Dermis blood vessel endothelial cell (primary cell): ENCODE results near the gene CLDN2. TPM values are rescaled to one million over a fixed set of nuclear protein-coding genes. Genes with fewer than 3 reads are reported as not detected.
"Not testable (repeated sequence)": the region's sequence is repeated elsewhere in the genome, so short reads cannot be mapped to it uniquely, and the experiment has no call there.

ENCODE experiments used
- DNase-seq: peaks from one replicate; pipeline ENCODE4 v3.0.0; 2010
- total RNA-seq: library from RNA; depleted of rRNA; stranded (reverse); fragments of >200 nt; gene quantifications from 2 replicates; pipeline ENCODE4 v1.2.3, GENCODE V29; 2014

Gene CLDN2
- total RNA-seq, 1 donor from 2014 or later: 0.17 TPM

GRCh38 chrX:106964290-106964689 is 44.1 kb downstream of the CLDN2 start:
- DNase-seq: no peak

DNA sequence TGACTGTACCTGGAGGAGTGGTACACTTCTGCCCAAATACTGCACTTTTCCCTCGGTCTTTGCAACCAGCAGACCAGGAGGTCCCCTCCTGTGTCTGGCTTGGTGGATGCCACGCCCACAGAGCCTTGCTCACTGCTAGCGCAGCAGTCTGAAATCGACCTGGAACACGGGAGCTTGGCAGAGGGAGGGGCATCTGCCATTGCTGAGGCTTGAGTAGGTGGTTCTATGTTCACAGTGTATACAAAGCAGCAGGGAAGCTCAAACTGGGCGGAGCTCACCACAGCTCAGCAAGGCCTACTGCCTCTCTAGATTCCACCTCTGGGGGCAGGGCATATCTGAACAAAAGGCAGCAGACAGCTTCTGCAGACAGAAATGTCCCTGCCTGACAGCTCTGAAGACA is 46.3 kb downstream of the CLDN2 start:
- DNase-seq: not testable (repeated sequence)

DNA sequence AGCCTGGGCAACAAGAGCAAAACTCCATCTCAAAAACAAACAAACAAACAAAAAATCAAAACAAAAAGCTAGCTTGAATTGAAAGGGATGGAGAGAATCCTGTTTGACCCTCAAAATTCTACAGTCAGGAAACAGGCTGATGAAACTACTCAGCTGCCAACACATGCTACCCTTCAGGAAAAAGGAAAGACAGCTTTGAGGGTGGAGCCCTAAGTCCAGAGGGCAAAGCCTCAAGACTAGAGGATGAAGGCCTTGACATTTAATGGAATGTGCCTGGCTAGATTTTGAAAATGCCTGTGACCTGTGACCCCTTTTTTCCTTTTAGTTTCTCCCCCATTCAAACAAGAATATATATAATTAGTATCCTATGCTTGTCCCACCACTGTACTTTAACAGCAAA is 52.7 kb downstream of the CLDN2 start:
- DNase-seq: no peak

- no peak for DNase-seq
Observed at GRCh38 chrX:106973433-106974149, 53.4 kb downstream of the CLDN2 start.

- DNase-seq: no peak
Observed at GRCh38 chrX:106976416-106976815, 56.2 kb downstream of the CLDN2 start.

Other genes starting within 250 kb of the CLDN2 start
- 0.09 and 0.17 TPM in 2 replicates for gene RNF128, start 193.7 kb upstream of the CLDN2 start, total RNA-seq
- gene TBC1D8B, start 117.7 kb upstream of the CLDN2 start, total RNA-seq: 4.6 and 7.9 TPM in 2 replicates
- not detected in 2 replicates for gene RIPPLY1, start 17.1 kb upstream of the CLDN2 start, total RNA-seq
- 11.1 and 14.7 TPM in 2 replicates for gene MORC4, start 79.8 kb downstream of the CLDN2 start, total RNA-seq
- gene RBM41, start 198.4 kb downstream of the CLDN2 start, total RNA-seq: 15.8 and 16.0 TPM in 2 replicates